OCI-LY1 (cell line): ENCODE results near the gene EYS.

Experiments
- H2AFZ ChIP-seq: fragments of 200-600 bp; sonication (generic), shearing (Covaris generic); 2 replicates; pipeline ENCODE4 v1.6.0; 2014; ENCODE audit warnings: antibody characterized with exemption, mild to moderate bottlenecking, low read length
- H3F3A ChIP-seq: fragments of 200-600 bp; sonication (generic), shearing (Covaris generic); 2 replicates; pipeline ENCODE4 v1.6.0; 2014; ENCODE audit warnings: mild to moderate bottlenecking, antibody characterized with exemption, low read length, moderate library complexity; ENCODE audit not compliant: insufficient read depth
- H3K27ac ChIP-seq: fragments of 200-600 bp; sonication (generic); 2 replicates; pipeline ENCODE4 v1.5.1; 2014; ENCODE audit warnings: low read length, mixed run types, mild to moderate bottlenecking, low read depth; ENCODE audit not compliant: poor library complexity, severe bottlenecking
- H3K27me3 ChIP-seq: fragments of 200-600 bp; sonication (generic); 2 replicates; pipeline ENCODE4 v1.6.0; 2014; ENCODE audit warnings: antibody characterized with exemption, mild to moderate bottlenecking, low read length, moderate library complexity; ENCODE audit not compliant: insufficient read depth
- H3K36me3 ChIP-seq: fragments of 200-600 bp; sonication (generic); 2 replicates; pipeline ENCODE4 v1.6.1; 2014; ENCODE audit warnings: mild to moderate bottlenecking, antibody characterized with exemption, low read length, moderate library complexity, mixed read lengths; ENCODE audit not compliant: insufficient read depth
- H3K4me1 ChIP-seq: fragments of 200-600 bp; sonication (generic); 2 replicates; pipeline ENCODE4 v1.5.1; 2014; ENCODE audit warnings: mild to moderate bottlenecking, low read length, moderate library complexity; ENCODE audit not compliant: insufficient read depth, severe bottlenecking
- H3K4me2 ChIP-seq: fragments of 200-600 bp; sonication (generic), shearing (Covaris generic); 2 replicates; pipeline ENCODE4 v1.6.1; 2014; ENCODE audit warnings: low read length
- H3K4me3 ChIP-seq: fragments of 200-600 bp; sonication (generic); 2 replicates; pipeline ENCODE4 v1.5.1; 2014; ENCODE audit warnings: low read length, low read depth, mild to moderate bottlenecking, mixed read lengths; ENCODE audit not compliant: poor library complexity, severe bottlenecking
- H3K79me2 ChIP-seq: fragments of 200-600 bp; shearing (Covaris generic); 2 replicates; pipeline ENCODE4 v1.6.1; 2016; ENCODE audit warnings: mixed run types, low read length, mixed read lengths; ENCODE audit not compliant: insufficient read depth
- H3K9ac ChIP-seq: fragments of 200-600 bp; sonication (generic), shearing (Covaris generic); 2 replicates; pipeline ENCODE4 v1.6.1; 2014; ENCODE audit warnings: mild to moderate bottlenecking, low read length, mixed read lengths
- H3K9me2 ChIP-seq: fragments of 200-600 bp; sonication (generic), shearing (Covaris generic); 2 replicates; pipeline ENCODE4 v1.6.1; 2014; ENCODE audit warnings: low read depth, mild to moderate bottlenecking, low read length, mixed read lengths
- H3K9me3 ChIP-seq: fragments of 200-600 bp; shearing (Covaris generic); 2 replicates; pipeline ENCODE4 v1.6.1; 2014; ENCODE audit warnings: low read length, mixed read lengths
- H4K20me1 ChIP-seq: fragments of 200-600 bp; sonication (generic), shearing (Covaris generic); 2 replicates; pipeline ENCODE4 v1.6.0; 2016; ENCODE audit warnings: mild to moderate bottlenecking, low read length; ENCODE audit not compliant: insufficient read depth
- EZH2 ChIP-seq: fragments of 200-600 bp; sonication (generic), shearing (Covaris generic); IDR thresholded peaks from 2 replicates; pipeline ENCODE4 v1.8.0; 2017; ENCODE audit warnings: borderline replicate concordance, mixed run types, mild to moderate bottlenecking, antibody characterized with exemption, low read length, moderate library complexity, mixed read lengths
- TF ChIP-seq, protein P1 (sequence below): fragments of 200-600 bp; sonication (generic), shearing (Covaris generic); IDR thresholded peaks from 2 replicates; pipeline ENCODE4 v1.5.1; 2017; ENCODE audit warnings: mild to moderate bottlenecking, antibody characterized with exemption, low read length, moderate library complexity, mixed read lengths

Gene EYS

DNA sequence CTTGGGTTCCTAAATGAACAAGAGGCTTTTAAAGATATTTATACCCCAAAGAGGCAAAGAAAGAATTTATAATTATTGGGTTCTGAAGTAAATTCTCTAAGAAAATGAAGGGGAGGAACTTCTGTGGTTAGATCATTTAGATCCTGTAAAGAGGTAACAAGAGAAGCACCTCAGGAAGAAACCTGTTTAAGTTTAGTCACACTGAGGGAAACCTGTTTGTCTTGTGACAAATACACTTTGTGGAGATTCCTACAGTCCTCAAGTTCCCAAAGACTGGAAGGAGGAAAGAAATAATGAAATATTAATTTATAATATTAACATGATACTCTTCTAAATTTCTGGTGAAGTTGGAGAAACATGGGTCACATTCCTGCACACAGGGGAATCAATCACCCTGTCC is 647.5 kb downstream of the EYS start:
- H3K4me2 ChIP-seq = no peak overlapping the region
- H3K9ac ChIP-seq = no peak overlapping the region
- no peaks in the 10 kb centered on the region for H3K4me1 ChIP-seq
- no peaks in the 10 kb centered on the region for H3K79me2 ChIP-seq
- H4K20me1 ChIP-seq = no peaks in the 10 kb centered on the region
- no peak overlapping the region for H2AFZ ChIP-seq
- H3K9me2 ChIP-seq = no peaks in the 10 kb centered on the region
- H3K9me3 ChIP-seq = no peaks in the 10 kb centered on the region
- no peaks in the 10 kb centered on the region for H3K36me3 ChIP-seq
- TF ChIP-seq EZH2 = no peak
- TF ChIP-seq, protein P1, sequence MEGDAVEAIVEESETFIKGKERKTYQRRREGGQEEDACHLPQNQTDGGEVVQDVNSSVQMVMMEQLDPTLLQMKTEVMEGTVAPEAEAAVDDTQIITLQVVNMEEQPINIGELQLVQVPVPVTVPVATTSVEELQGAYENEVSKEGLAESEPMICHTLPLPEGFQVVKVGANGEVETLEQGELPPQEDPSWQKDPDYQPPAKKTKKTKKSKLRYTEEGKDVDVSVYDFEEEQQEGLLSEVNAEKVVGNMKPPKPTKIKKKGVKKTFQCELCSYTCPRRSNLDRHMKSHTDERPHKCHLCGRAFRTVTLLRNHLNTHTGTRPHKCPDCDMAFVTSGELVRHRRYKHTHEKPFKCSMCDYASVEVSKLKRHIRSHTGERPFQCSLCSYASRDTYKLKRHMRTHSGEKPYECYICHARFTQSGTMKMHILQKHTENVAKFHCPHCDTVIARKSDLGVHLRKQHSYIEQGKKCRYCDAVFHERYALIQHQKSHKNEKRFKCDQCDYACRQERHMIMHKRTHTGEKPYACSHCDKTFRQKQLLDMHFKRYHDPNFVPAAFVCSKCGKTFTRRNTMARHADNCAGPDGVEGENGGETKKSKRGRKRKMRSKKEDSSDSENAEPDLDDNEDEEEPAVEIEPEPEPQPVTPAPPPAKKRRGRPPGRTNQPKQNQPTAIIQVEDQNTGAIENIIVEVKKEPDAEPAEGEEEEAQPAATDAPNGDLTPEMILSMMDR = no peak
- H3K4me3 ChIP-seq = no peak overlapping the region
- no peaks in the 10 kb centered on the region for H3K27me3 ChIP-seq
- H3K27ac ChIP-seq = no peak overlapping the region
- no peaks in the 10 kb centered on the region for H3F3A ChIP-seq

DNA sequence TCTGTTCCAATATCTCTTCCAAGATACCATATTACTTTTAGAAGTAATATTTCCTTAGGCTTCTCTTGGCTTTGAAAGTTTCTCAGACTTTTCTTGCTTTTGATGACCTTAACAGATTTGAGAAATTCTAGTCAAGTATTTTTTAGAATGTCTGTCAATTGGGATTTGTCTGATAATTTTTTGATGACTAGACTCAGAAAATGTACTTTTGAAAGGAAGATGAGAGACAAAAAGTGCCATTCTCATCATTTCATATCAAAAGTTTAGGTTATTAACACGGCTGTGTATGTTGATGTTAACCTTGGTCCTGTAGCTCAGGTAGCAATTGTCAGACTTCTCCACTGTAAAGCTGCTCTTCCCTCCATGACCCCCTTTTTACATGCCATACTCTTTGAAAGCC is 651.5 kb downstream of the EYS start:
- no peaks in the 10 kb centered on the region for H3F3A ChIP-seq
- no peak overlapping the region for H3K4me2 ChIP-seq
- H3K9me3 ChIP-seq = no peaks in the 10 kb centered on the region
- no peaks in the 10 kb centered on the region for H3K27me3 ChIP-seq
- no peaks in the 10 kb centered on the region for H3K9me2 ChIP-seq
- H3K4me3 ChIP-seq = no peak overlapping the region
- H3K36me3 ChIP-seq = no peaks in the 10 kb centered on the region
- no peaks in the 10 kb centered on the region for H3K79me2 ChIP-seq
- no peak overlapping the region for H2AFZ ChIP-seq
- H3K27ac ChIP-seq = no peak overlapping the region
- no peaks in the 10 kb centered on the region for H3K4me1 ChIP-seq
- no peak overlapping the region for H3K9ac ChIP-seq
- H4K20me1 ChIP-seq = no peaks in the 10 kb centered on the region
- TF ChIP-seq, protein P1 = no peak
- no peak for TF ChIP-seq EZH2

DNA sequence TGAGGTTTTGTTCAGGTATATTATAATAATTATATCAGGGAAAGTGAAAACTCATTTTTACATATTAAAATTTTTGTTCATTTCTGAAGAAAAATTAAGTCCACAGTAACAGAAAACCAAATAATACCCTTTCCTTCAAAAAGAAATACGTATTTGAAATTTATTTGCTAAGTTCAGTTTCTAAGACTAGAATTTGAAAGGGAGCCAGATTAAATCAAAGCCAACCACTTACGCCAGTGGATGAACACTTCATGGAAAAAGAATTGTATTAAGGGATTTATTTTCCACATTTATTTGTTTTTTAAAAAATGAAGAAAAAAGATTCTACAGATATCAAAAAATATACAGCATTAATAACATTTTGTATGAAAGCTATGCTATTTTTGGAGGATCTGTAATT is 654.4 kb downstream of the EYS start:
- H3K9me2 ChIP-seq = no peaks in the 10 kb centered on the region
- no peaks in the 10 kb centered on the region for H3K79me2 ChIP-seq
- H3F3A ChIP-seq = no peaks in the 10 kb centered on the region
- TF ChIP-seq, protein P1 = no peak
- TF ChIP-seq EZH2 = no peak
- no peak overlapping the region for H2AFZ ChIP-seq
- H3K36me3 ChIP-seq = no peaks in the 10 kb centered on the region
- H4K20me1 ChIP-seq = no peaks in the 10 kb centered on the region
- H3K4me2 ChIP-seq = no peak overlapping the region
- H3K9me3 ChIP-seq = no peaks in the 10 kb centered on the region
- H3K27ac ChIP-seq = no peak overlapping the region
- no peaks in the 10 kb centered on the region for H3K4me1 ChIP-seq
- H3K27me3 ChIP-seq = no peaks in the 10 kb centered on the region
- H3K9ac ChIP-seq = no peak overlapping the region
- no peak overlapping the region for H3K4me3 ChIP-seq
